Fibroblast of the conjunctiva (primary cell): ENCODE measurements around the gene PUS7.
A peak's percentile ranks its signal among the peaks of the same experiment; 100 is the strongest.
"Not testable (repeated sequence)": the region's sequence is repeated elsewhere in the genome, so short reads cannot be mapped to it uniquely, and the experiment has no call there.

Experiments
- DNase-seq: peaks from one replicate; pipeline ENCODE4 v3.0.0-alpha.2; 2010; ENCODE audit warnings: low read depth

The PUS7 gene

GRCh38 chr7:105444342-105444987 is 77.6 kb downstream of the PUS7 start:
- DNase-seq: no peak

- DNase-seq: not testable (repeated sequence)
Observed at GRCh38 chr7:105442214-105442613, 79.9 kb downstream of the PUS7 start.

- no peak for DNase-seq
Observed at GRCh38 chr7:105439174-105439893, 82.7 kb downstream of the PUS7 start.

GRCh38 chr7:105438847-105439173 is 83.3 kb downstream of the PUS7 start:
- no peak for DNase-seq

- DNase-seq: no peak
Observed at GRCh38 chr7:105438254-105438653, 83.8 kb downstream of the PUS7 start.

- DNase-seq: not testable (repeated sequence)
Observed at GRCh38 chr7:105437356-105437755, 84.7 kb downstream of the PUS7 start.

GRCh38 chr7:105429746-105430612 is 92.1 kb downstream of the PUS7 start:
- DNase-seq: peak; percentile 24

GRCh38 chr7:105426606-105427146 is 95.4 kb downstream of the PUS7 start:
- DNase-seq: no peak

GRCh38 chr7:105423987-105424386 is 98.1 kb downstream of the PUS7 start:
- no peak for DNase-seq

- DNase-seq: no peak
Observed at GRCh38 chr7:105413887-105414437, 108.1 kb downstream of the PUS7 start.

- not testable (repeated sequence) for DNase-seq
Observed at GRCh38 chr7:105410774-105411173, 111.3 kb downstream of the PUS7 start.

- DNase-seq: not testable (repeated sequence)
Observed at GRCh38 chr7:105409775-105410174, 112.3 kb downstream of the PUS7 start.

GRCh38 chr7:105408791-105409410 is 113.2 kb downstream of the PUS7 start:
- DNase-seq: no peak
